NCI-H2029 treated with DMSO at 0.1 percent for 48 hours (cell line): ENCODE measurements around the gene CYP3A5.
"Not testable (repeated sequence)": the region's sequence is repeated elsewhere in the genome, so short reads cannot be mapped to it uniquely, and the experiment has no call there.

Experiments
- DNase-seq: peaks from one replicate; lab custom pipeline; 2025; lab: John Stamatoyannopoulos, UW

Gene CYP3A5

DNA sequence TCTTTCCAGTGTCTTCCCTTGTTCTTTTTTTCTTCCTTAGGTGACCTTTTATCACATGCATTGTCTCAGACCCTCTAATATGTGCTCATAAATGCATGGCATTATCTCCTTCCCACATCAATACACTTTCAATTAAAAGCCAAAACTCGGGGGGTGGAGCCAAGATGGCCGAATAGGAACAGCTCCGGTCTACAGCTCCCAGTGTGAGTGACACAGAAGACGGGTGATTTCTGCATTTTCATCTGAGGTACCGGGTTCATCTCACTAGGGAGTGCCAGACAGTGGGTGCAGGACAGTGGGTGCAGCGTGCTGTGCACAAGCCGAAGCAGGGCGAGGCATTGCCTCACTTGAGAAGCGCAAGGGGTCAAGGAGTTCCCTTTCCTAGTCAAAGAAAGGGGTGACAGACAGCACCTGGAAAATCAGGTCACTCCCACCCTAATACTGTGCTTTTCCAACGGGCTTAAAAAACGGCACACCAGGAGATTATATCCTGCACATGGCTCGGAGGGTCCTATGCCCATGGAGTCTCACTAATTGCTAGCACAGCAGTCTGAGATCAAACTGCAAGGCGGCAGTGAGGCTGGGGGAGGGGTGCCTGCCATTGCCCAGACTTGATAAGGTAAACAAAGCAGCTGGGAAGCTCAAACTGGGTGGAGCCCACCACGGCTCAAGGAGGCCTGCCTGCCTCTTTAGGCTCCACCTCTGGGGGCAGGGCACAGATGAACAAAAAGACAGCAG, 6.2 kb upstream of the CYP3A5 start:
- not testable (repeated sequence) for DNase-seq

DNA sequence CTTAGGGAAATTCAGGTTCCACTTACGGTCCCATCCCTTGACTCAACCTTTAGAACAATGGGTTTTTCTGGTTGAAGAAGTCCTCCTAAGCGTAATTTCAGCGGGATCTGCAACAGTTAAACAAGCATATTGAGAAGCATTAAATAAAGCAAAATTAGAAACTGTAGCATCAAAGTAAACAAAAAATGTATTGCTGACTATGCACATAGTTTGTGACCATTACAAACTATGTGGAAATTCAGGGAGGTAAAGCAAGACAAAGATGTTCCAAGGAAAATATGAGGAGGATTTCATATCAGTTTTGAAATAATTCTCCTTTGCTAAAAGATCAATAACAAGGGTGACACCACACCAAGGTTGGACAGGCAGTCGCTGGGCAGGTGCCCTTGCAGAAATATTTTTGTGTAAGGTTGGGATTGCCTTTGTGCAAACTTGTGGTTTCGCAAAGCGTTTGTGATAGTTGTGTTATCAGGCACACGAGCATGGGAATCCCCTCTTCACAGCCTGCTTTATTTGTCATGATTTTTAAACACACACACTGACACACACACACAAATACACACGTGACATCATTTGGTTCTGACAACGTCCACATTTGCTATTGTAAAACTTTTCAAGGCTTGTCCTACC, 5.4 kb upstream of the CYP3A5 start:
- no peak for DNase-seq

DNA sequence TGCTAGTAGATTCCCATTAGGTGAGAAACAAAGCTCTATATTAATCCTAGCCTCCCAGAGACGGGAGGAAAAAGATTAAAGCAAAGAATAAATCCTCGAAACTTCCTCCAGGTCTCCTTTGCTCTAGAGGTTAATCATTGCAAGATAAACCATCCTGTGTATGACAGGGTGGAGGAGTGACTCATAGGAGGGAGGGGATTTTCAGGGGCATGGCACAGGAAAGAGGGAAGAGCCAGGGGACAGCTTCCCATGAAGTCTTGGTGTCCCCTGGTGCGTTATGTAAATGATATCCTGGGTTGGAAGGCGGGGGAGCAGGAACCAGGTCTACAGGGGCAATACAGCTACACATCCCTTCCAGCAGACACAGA, 780 bp downstream of the CYP3A5 start:
- no peak for DNase-seq

DNA sequence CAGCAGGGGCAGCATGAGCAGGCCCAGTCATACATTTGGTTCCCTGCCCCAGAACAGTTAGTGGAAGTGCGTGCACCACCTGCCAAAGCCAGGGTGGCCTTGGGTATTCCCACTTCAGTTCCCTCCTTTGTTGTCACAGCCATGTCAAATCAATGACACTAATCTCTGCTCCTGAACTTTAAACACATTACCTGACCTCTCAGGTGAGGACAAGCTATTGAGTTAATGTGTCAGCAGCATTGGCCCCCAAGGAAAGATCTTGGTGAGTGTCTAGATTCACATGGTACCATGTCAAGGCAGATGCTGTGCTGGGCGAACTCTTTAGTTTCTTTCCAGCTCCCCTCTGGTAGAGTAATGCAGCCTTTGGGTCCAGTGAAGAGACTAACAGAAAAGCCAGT, 2.1 kb downstream of the CYP3A5 start:
- no peak for DNase-seq

DNA sequence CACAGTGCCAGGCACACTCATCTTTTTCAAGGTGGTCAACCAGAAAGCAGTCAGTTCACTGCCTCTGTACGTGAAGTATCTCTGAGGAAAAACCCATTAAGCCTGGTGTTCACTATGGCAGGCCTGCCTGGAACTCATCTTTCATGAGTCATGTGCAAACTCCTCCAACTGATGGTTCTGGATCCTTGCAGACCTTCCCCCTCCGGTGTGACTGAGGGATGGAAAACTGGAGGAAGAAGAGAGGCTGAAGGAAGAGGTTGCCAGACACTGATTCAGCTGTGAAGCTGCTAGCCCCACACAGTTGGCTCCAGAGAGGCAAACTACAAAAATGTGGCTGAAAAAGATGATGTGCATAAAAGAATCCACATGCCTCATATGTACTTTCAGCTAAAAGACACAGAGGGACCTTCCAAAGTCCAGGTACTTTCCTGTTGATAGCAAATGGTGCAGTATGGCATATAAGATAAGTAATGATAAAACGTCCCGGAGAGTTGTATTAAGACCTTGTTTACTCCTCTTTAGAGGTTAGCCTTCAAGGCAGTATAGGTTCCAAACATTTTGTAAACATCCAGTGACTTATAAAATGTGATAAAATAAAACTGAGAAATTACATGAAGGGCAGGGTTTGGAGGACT, 2.7 kb downstream of the CYP3A5 start:
- DNase-seq: no peak

DNA sequence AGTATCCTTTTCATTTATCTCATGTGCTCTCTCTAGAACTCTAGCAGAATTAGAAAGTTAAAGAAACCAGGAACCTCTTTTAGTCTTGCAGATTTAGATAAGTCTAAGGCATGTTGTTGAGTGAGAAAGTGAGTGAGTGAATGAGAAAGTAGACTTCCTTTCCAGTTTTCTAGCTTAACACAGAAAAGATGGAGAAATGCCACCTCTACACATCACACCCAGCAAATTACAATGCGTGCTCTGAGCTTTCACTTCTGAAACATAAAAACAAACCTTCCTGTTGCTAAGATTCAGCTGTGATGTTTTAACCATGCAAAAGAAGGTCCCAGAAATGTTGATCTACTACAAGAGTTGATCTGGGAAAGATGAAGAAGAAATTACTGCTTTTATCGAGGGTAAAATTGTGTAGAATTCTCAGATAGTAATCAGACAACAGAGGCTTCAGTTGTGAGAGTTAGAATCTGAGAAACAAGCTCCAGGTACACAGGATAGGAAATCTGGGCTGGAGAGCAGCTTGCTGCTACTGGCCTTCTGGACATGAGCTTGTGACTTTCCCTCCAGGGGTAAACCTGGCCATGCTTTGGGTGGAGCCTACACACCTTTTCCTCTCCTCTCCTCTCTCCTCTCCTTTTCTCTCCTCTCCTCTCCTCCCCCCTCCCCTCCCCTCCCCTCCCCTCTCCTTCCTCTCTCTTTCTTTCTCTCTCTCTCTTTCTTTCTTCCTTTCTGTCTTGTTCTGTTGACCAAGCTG, 4.6 kb downstream of the CYP3A5 start:
- no peak for DNase-seq

DNA sequence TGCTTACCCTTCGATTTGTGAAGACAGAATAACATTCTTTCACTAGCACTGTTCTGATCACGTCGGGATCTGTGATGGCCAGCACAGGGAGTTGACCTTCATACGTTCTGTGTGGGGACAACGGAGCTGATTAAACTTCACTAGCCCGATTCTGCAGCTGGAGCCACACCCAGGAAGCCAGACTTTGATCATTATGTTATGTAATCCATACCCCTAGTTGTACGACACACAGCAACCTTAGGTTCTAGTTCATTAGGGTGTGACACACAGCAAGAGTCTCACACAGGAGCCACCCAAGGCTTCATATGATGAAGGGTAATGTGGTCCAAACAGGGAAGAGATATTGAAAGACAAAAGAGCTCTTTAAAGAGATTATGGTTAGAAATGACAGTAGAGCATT, 7.2 kb downstream of the CYP3A5 start:
- no peak for DNase-seq

DNA sequence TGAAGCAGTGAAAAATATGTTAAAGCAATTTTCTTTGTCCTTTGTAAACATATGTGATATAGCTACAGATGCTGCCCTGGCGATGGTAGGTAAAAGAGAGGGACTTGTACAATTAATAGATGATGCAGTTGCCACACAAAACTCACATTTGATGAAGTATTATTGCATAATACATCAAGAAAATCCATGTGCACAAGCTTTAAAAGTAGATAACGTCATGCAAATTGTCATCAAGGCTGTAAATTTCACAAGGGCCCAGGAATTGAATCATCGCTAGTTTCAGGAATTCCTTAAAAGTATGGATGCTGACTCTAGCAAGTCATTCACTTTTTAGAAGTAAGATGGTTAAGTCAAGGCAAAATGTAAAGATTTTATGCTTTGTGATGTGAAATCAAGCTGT, 10.0 kb downstream of the CYP3A5 start:
- no peak for DNase-seq

DNA sequence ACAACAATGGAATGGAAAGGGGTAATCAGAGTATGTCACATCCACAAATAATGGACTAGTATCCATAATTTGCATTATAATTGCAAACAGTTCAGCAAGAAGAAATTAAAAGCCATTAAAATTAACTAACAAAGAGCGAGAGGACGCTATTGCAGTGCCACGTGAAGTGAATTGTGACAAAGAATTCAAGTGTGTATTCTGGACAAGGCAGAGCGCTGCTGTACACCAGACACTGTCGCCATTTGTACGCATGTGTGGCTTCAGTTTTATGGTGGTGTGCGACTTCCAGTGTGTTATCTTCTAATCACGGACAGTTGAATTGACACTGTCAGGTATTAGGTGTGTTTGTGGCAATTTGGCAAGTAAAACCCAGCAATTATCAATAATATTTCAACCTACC, 11.3 kb downstream of the CYP3A5 start:
- DNase-seq: no peak

DNA sequence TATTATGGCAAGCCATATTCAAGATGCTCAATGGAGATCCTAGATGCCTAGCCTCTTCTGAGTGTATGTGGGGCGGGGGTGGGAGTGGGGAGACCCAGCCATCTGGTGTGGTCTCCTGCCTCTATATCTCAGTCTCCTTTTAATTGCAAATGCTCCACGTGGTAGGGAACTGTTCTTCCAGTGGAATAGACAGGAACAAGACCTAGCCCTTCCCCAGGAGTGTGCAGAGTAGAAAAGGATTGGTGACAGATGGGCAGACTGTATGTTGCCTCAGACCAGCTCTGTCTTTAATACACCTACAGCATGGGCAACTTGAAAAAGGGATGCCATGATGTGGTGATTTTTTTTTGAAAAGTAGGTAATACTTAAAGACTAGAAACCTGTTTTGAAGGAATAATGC, 12.6 kb downstream of the CYP3A5 start:
- DNase-seq: no peak

DNA sequence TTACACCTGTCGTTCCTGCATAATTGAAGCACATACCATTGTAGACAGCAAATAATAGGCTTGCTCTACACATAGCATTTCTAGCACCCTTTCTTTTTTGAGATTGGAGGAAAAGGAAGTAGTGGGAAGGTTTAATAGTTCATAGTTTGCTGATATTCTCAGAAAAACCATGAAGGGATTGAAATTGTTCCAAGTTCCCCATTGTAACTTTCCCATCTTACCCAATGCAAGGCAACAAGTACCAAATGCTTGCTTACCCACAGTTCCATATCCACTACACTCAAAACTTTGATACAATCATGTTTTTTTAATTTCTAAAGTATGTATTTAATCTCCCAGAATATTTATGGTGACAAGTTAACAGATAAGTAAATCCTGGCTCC, 13.8 kb downstream of the CYP3A5 start:
- DNase-seq: no peak

DNA sequence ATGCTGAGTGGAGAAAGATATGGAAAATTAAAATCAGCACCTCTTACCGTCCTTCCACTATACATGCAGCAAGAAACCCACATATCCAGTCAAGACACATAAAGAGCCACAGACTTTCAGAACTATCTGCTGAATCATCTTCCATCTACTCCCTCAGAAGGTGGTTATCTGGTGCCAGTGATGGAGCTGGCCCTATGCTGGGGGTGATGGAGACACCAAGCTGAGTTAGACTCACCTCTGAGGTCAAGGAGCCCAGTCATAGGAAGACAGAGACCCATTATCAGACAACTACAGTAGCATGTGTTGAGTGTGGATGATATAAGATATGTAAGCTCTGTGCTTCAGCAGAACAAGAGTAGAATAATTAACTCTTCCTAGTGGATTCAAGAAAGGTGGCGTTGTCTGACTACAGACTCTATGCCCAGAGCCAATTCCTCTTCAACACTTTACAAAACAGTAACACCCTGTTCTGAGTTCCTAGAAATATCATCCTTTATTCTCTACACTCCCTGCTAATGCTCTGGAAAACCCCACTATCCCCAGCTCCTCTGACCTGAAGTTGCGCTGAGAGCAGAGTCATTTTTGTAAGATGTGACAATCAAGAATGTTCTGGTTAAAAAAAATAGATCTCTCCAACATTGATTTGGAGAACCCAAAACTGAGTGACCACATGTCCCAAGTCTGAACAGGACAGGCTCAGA, 14.3 kb downstream of the CYP3A5 start:
- no peak for DNase-seq

DNA sequence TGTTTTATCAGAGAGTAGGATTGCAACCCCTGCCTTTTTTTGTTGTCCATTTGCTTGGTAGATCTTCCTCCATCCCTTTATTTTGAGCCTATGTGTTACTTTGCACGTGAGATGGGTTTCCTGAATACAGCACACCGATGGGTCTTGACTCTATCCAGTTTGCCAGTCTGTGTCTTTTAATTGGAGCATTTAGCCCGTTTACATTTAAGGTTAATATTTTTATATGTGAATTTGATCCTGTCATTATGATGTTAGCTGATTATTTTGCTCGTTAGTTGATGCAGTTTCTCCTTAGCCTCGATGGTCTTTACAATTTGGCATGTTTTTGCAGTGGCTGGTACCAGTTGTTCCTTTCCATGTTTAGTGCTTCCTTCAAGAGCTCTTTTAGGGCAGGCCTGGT, 21.9 kb downstream of the CYP3A5 start:
- DNase-seq: not testable (repeated sequence)

DNA sequence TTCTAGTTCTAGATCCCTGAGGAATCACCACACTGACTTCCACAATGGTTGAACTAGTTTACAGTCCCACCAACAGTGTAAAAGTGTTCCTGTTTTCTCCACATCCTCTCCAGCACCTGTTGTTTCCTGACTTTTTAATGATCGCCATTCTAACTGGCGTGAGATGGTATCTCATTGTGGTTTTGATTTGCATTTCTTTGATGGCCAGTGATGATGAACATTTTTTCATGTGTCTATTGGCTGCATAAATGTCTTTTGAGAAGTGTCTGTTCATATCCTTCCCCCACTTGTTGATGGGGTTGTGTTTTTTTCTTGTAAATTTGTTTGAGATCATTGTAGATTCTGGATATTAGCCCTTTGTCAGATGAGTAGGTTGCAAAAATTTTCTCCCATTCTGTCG, 25.2 kb downstream of the CYP3A5 start:
- not testable (repeated sequence) for DNase-seq

DNA sequence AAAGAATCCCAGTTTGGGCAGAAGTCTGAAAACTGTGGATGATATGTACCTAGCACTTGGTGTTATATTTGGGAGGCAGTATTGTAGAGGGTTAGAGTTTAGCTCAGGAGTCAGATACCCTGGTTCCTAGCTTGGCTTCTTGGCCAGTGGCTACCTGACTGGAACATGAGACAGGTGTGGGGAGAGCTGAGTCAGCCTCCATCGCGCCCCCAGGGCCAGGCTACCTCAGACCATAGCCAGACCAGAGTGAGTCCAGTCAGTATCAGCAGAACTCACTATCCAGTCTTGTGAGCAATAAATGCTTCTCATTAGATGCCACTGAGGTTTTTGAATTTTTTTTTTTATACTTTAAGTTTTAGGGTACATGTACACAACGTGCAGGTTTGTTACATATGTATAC, 26.0 kb downstream of the CYP3A5 start:
- no peak for DNase-seq

DNA sequence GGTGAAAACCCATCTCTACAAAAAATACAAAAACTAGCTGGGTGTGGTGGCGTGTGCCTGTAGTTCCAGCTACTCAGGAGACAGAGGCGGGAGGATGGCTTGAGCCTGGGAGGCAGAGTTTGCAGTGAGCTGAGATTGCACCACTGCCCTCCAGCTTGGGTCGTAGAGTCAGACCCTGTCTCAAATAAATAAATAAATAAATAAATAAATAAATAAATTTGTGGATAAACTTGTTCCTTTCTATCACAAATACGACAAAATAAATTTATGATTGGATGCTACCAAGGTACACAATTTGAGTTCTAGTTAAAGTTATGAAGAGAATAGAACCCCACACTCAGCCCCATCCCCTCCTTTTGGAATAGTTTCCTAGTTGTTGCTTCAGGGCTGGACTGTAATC, 26.5 kb downstream of the CYP3A5 start:
- DNase-seq: not testable (repeated sequence)

DNA sequence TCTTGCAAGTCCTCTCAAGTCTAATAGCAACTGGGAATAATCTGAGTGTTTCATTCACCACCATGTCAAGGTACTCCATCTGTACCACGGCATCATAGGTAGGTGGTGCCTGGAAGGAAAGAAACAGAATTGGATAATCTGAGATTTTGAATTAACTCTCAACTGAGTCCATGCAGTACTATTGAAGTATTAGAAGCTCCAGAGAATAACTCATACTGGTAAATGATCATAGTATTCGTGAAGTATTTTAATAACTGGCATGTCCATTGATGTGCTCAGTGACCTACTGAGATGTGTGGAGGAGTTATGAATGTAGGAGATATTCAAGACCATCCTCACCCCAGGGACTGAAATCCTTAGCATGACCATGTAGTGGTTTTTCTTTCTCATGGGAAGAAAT, 27.1 kb downstream of the CYP3A5 start:
- DNase-seq: no peak

DNA sequence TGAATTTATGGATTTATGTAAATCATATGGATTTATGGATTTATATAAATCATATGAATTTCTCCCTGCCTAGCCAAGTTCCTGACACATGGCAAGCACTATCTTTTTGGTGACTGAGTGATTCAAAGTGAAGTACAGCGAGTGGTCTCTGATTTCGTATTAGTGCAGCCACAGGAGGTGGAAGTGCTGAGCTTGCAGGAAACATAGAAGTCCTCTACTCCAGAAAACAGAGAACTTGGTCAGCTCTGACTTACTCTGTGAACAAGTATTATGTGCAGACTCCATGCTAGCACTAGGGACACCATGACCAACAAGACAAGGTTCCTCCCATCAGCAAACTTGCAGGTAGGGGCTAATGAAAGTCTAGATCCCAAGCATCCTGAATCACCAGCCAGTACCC, 28.5 kb downstream of the CYP3A5 start:
- DNase-seq: no peak

DNA sequence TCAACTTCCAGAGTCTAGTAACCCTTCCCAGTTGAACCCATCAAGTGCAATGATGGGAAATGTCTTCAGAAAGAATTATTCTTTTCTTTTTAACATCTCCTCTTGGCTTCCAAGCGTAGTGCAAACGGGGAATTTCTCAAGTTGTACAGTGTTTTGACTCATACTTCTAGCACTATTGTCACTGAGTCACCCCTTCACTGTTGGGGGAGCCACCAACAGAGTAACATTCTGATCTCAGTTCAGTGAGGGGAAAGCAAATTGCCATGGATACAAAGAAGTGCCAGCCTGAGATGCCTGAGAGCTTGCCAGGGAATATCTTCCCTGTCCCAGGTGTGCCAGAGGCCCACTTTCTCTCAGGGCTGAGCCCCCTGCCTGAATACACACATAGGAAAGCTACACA, 31.0 kb downstream of the CYP3A5 start:
- no peak for DNase-seq

DNA sequence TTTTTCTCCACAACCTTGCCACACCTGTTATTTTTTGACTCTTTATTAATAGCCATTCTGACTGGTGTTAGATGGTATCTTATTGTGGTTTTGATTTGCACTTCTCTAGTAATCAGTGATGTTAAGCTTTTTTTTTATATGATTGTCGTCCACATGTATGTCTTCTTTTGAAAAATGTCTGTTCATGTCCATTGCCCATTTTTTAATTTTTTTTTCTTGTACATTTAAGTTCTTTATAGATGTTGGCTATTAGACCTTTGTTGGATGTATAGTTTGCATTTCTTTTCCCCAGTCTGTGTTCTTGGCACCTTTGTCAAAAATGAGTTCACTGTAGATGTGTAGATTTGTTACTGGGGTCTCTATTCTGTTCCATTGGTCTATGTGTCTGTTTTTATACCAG, 34.2 kb downstream of the CYP3A5 start:
- no peak for DNase-seq

DNA sequence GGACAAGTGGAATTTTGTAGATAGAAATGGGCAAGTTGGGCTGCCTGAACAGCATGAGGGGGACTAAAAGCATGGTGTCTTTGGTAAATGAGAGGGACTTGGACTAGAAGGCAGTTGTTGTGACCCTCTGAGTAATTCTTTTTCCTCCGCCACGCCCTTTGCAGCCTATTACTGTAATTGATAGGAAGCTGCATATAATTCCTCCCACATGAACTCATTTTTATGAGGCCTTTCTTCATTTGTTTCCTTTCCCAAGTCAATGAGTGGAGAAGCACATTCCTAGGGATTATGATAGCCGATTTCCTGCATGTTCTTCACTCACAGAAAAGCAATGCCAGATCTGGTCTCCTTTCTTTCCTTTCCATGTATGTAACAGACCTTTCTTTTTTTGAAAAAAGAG, 35.4 kb downstream of the CYP3A5 start:
- no peak for DNase-seq

DNA sequence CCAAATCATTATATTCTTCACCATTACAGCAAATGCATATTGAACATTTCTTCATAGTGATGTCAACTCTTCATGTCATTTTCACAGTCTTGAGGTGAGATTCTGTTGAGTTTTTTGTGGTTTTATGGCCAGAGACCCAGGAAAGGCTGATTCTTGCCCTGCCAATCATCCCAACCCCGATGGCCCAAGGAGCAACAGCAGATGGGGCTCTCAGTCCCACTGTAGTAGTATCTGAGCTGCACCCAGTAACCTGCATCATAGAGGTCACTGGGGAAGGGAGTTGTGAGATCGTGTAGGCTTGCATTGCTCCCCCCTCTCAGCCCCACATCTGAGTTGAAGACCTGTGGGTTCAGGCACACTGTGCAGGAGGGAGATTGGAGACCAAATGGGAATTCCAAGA, 36.3 kb downstream of the CYP3A5 start:
- DNase-seq: no peak
